ENCODE results near the gene IZUMO4. TPM values are rescaled to one million over a fixed set of nuclear protein-coding genes. Genes with fewer than 3 reads are reported as not detected.

The IZUMO4 gene
- total and polyA plus RNA-seq, 7 experiments from 2014 or later = 0.73 to 26.8 (median 15.4) TPM

- Histone ChIP-seq H3K4me3 (ENCODE audit: low read length) (no peak overlapping the region), H3K36me3 (ENCODE audit: control insufficient read depth in 2 of 3, insufficient read depth in 3 of 3, low read length in 3 of 3) (no peaks in the 10 kb centered on the region), H3K27me3 (ENCODE audit: control insufficient read depth in 2 of 2, insufficient read depth in 2 of 2, low read length in 2 of 2) (no peaks in the 10 kb centered on the region), H3K27ac (ENCODE audit: low read depth, low read length) (peak overlapping the region; percentile 99), H3K9me3 (ENCODE audit: control insufficient read depth in 2 of 3, low read length in 3 of 3) (no peaks in the 10 kb centered on the region), H3K4me1 (ENCODE audit: control insufficient read depth in 2 of 2, insufficient read depth in 2 of 2, low read length in 2 of 2) (peaks cover 38 to 65% of the 10 kb centered on the region in 2 donors)
- intact Hi-C loops (cut with micrococcal nuclease) = no loop called here
- Mint-ChIP-seq H3K9me3 (peaks cover 0 to 4% (median 0%) of the 10 kb centered on the region in 11 donors), H3K27ac (peak overlapping the region; percentile 80 to 92 (median 88)), H3K4me3 (peak overlapping the region in 9 of 10 donors; percentile 29 to 69 (median 61)), H3K4me1 (peaks cover 26 to 75% (median 41%) of the 10 kb centered on the region in 7 donors), H3K27me3 (no peaks in the 10 kb centered on the region), H3K36me3 (no peaks in the 10 kb centered on the region)
- CTCF ChIA-PET = no interaction called here
- DNase-seq (no peak), ATAC-seq (no peak)
- POLR2A ChIA-PET = interaction anchor here (0.6 to 4.1 kb wide), 9 partner anchors 7 to 40 kb away, joined by 3 to 41 read pairs (median 4); partner anchors contain the start of genes MKNK2 and MOB3A
Measured at GRCh38 chr19:2058570-2059421, 37.9 kb upstream of the IZUMO4 start.

- Histone ChIP-seq H3K4me1 (ENCODE audit: control insufficient read depth in 2 of 2, insufficient read depth in 2 of 2, low read length in 2 of 2) (peaks cover 38 to 65% of the 10 kb centered on the region in 2 donors), H3K27me3 (ENCODE audit: control insufficient read depth in 2 of 2, insufficient read depth in 2 of 2, low read length in 2 of 2) (no peaks in the 10 kb centered on the region), H3K27ac (ENCODE audit: low read depth, low read length) (peak overlapping the region; percentile 99), H3K36me3 (ENCODE audit: control insufficient read depth in 2 of 3, insufficient read depth in 3 of 3, low read length in 3 of 3) (no peaks in the 10 kb centered on the region), H3K9me3 (ENCODE audit: control insufficient read depth in 2 of 3, low read length in 3 of 3) (no peaks in the 10 kb centered on the region), H3K4me3 (ENCODE audit: low read length) (no peak overlapping the region)
- peaks cover 25 to 78% (median 38%) of the 10 kb centered on the region in 7 donors for H3K4me1 Mint-ChIP-seq
- peak overlapping the region; percentile 91 to 97 (median 94) for H3K4me3 Mint-ChIP-seq
- H3K9me3 Mint-ChIP-seq = peaks cover 0 to 4% (median 0%) of the 10 kb centered on the region in 11 donors
- intact Hi-C loops (cut with micrococcal nuclease) = loop anchor here (1.0 to 5.0 kb wide), 3 partner anchors 17 to 197 kb away; partner anchors contain the start of gene KLF16 (in 1 of the 2)
- no peaks in the 10 kb centered on the region for H3K36me3 Mint-ChIP-seq
- H3K27ac Mint-ChIP-seq = peak overlapping the region; percentile 95 to 99 (median 97)
- no peaks in the 10 kb centered on the region for H3K27me3 Mint-ChIP-seq
- ChIA-PET POLR2A (interaction anchor here (0.6 to 4.1 kb wide), 10 partner anchors 8 to 36 kb away, joined by 3 to 41 read pairs (median 4); partner anchors contain the start of genes MKNK2 and MOB3A), CTCF (no interaction called here)
- ATAC-seq = no peak
- DNase-seq = no peak
Measured at GRCh38 chr19:2059422-2060201, 37.1 kb upstream of the IZUMO4 start.

- H3K4me3 Mint-ChIP-seq = peak overlapping the region; percentile 91 to 97 (median 94)
- Histone ChIP-seq H3K27me3 (ENCODE audit: control insufficient read depth in 2 of 2, insufficient read depth in 2 of 2, low read length in 2 of 2) (no peaks in the 10 kb centered on the region), H3K27ac (ENCODE audit: low read depth, low read length) (peak overlapping the region; percentile 99), H3K9me3 (ENCODE audit: control insufficient read depth in 2 of 3, low read length in 3 of 3) (no peaks in the 10 kb centered on the region), H3K36me3 (ENCODE audit: control insufficient read depth in 2 of 3, insufficient read depth in 3 of 3, low read length in 3 of 3) (no peaks in the 10 kb centered on the region), H3K4me3 (ENCODE audit: low read length) (peak overlapping the region; percentile 72), H3K4me1 (ENCODE audit: control insufficient read depth in 2 of 2, insufficient read depth in 2 of 2, low read length in 2 of 2) (peaks cover 37 to 54% of the 10 kb centered on the region in 2 donors)
- ATAC-seq (peak; percentile 66), DNase-seq (no peak)
- intact Hi-C loops (cut with micrococcal nuclease) = loop anchor here (1.0 to 5.0 kb wide), 9 partner anchors 8 to 199 kb away; partner anchors contain the start of genes IZUMO4 (in 2 of the 2), MKNK2 (in 2 of the 2), MOB3A (in 2 of the 2) and ABHD17A (in 1 of the 2)
- POLR2A ChIA-PET = interaction anchor here (0.9 to 4.1 kb wide), 12 partner anchors 9 to 162 kb away, joined by 3 to 41 read pairs (median 7); partner anchors contain the start of genes MKNK2 and MOB3A
- H3K4me1 Mint-ChIP-seq = peaks cover 20 to 66% (median 27%) of the 10 kb centered on the region in 7 donors
- CTCF ChIA-PET = interaction anchor here (1.2 kb wide), 1 partner anchor 9 kb away, joined by 8 read pairs; the partner anchor contains the start of gene MKNK2
- peak overlapping the region; percentile 95 to 99 (median 97) for H3K27ac Mint-ChIP-seq
- peaks cover 0 to 4% (median 0%) of the 10 kb centered on the region in 11 donors for H3K9me3 Mint-ChIP-seq
- no peaks in the 10 kb centered on the region for H3K36me3 Mint-ChIP-seq
- H3K27me3 Mint-ChIP-seq = no peaks in the 10 kb centered on the region
Measured at GRCh38 chr19:2060884-2061494, 35.7 kb upstream of the IZUMO4 start.

GRCh38 chr19:2061495-2062388 lies 35.0 kb upstream of the IZUMO4 start:
- ATAC-seq = peak; percentile 94
- peaks cover 0 to 4% (median 0%) of the 10 kb centered on the region in 11 donors for H3K9me3 Mint-ChIP-seq
- Histone ChIP-seq H3K4me1 (ENCODE audit: control insufficient read depth in 2 of 2, insufficient read depth in 2 of 2, low read length in 2 of 2) (peaks cover 32 to 49% of the 10 kb centered on the region in 2 donors), H3K36me3 (ENCODE audit: control insufficient read depth in 2 of 3, insufficient read depth in 3 of 3, low read length in 3 of 3) (no peaks in the 10 kb centered on the region), H3K9me3 (ENCODE audit: control insufficient read depth in 2 of 3, low read length in 3 of 3) (no peaks in the 10 kb centered on the region), H3K27me3 (ENCODE audit: control insufficient read depth in 2 of 2, insufficient read depth in 2 of 2, low read length in 2 of 2) (no peaks in the 10 kb centered on the region), H3K27ac (ENCODE audit: low read depth, low read length) (peak overlapping the region; percentile 99), H3K4me3 (ENCODE audit: low read length) (peak overlapping the region; percentile 72)
- no peaks in the 10 kb centered on the region for H3K27me3 Mint-ChIP-seq
- POLR2A ChIA-PET = interaction anchor here (0.6 to 4.1 kb wide), 10 partner anchors 10 to 163 kb away, joined by 3 to 41 read pairs (median 6); partner anchors contain the start of genes MKNK2 and MOB3A
- H3K4me1 Mint-ChIP-seq = peaks cover 20 to 60% (median 24%) of the 10 kb centered on the region in 7 donors
- H3K4me3 Mint-ChIP-seq = peak overlapping the region; percentile 91 to 97 (median 94)
- peak overlapping the region; percentile 85 to 99 (median 97) for H3K27ac Mint-ChIP-seq
- no peaks in the 10 kb centered on the region for H3K36me3 Mint-ChIP-seq
- peak; percentile 99 to 100 (median 100) for DNase-seq
- intact Hi-C loops (cut with micrococcal nuclease) = loop anchor here (1.0 to 5.0 kb wide), 9 partner anchors 8 to 199 kb away; partner anchors contain the start of genes IZUMO4 (in 2 of the 2), MKNK2 (in 2 of the 2), MOB3A (in 2 of the 2) and ABHD17A (in 1 of the 2)
- CTCF ChIA-PET = no interaction called here

- peaks cover 19 to 54% (median 24%) of the 10 kb centered on the region in 7 donors for H3K4me1 Mint-ChIP-seq
- H3K27ac Mint-ChIP-seq = peak overlapping the region; percentile 85 to 99 (median 97)
- no peaks in the 10 kb centered on the region for H3K36me3 Mint-ChIP-seq
- ChIA-PET CTCF (interaction anchor here (0.7 kb wide), 1 partner anchor 21 kb away, joined by 3 read pairs; no protein-coding TSS in a partner anchor), POLR2A (interaction anchor here (0.6 to 4.1 kb wide), 10 partner anchors 10 to 164 kb away, joined by 3 to 41 read pairs (median 8); partner anchors contain the start of genes MKNK2 and MOB3A)
- Histone ChIP-seq H3K36me3 (ENCODE audit: control insufficient read depth in 2 of 3, insufficient read depth in 3 of 3, low read length in 3 of 3) (no peaks in the 10 kb centered on the region), H3K4me3 (ENCODE audit: low read length) (peak overlapping the region; percentile 72), H3K27ac (ENCODE audit: low read depth, low read length) (peak overlapping the region; percentile 99), H3K27me3 (ENCODE audit: control insufficient read depth in 2 of 2, insufficient read depth in 2 of 2, low read length in 2 of 2) (no peaks in the 10 kb centered on the region), H3K4me1 (ENCODE audit: control insufficient read depth in 2 of 2, insufficient read depth in 2 of 2, low read length in 2 of 2) (peaks cover 27 to 42% of the 10 kb centered on the region in 2 donors), H3K9me3 (ENCODE audit: control insufficient read depth in 2 of 3, low read length in 3 of 3) (no peaks in the 10 kb centered on the region)
- no peaks in the 10 kb centered on the region for H3K27me3 Mint-ChIP-seq
- ATAC-seq (no peak), DNase-seq (no peak)
- H3K9me3 Mint-ChIP-seq = peaks cover 0 to 4% (median 0%) of the 10 kb centered on the region in 11 donors
- peak overlapping the region; percentile 58 to 97 (median 94) for H3K4me3 Mint-ChIP-seq
- intact Hi-C loops (cut with micrococcal nuclease) = loop anchor here in 1 of 2 donors (5.0 kb wide), 1 partner anchor 200 kb away; the partner anchor contains the start of gene KLF16
Measured at GRCh38 chr19:2062389-2062729, 34.4 kb upstream of the IZUMO4 start.

Measured in naive thymus-derived CD4-positive, alpha-beta T cell (primary cell).